Activated naive CD4-positive, alpha-beta T cell treated with Interleukin-2 at 50 U/mL for 16 hours (primary cell): ENCODE results near the gene ZNF672.

Experiments
- DNase-seq: peaks from one replicate; pipeline ENCODE4 v3.0.0-alpha.2; 2020

Gene ZNF672

DNA sequence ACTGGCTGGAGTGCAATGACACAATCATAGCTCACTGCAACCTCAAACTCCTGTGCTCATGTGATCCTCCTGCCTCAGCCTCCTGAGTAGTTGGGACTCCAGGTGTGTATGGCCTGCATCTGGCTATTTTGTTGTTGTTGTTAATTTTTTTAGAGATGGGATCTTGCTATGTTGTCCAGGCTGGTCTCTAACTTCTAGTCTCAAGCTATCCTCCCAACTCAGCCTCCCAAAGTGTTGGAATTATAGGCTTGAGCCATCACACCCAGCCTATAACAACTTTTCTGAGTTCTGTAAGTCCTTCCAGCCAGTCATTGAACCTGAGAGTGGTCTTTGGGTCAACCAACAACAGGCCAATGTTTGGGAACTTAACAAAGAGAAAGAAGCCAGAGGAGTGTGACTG lies 56.8 kb downstream of the ZNF672 start:
- DNase-seq, result no peak

- DNase-seq, result no peak
These were observed 59.7 kb downstream of the ZNF672 start for GRCh38 chr1:248897412-248898337.
